ENCODE measurements around the gene SULT2B1.

The SULT2B1 gene

GRCh38 chr19:48552406-48553322, 692 bp downstream of the SULT2B1 start:
- TF ChIP-seq, protein P1, sequence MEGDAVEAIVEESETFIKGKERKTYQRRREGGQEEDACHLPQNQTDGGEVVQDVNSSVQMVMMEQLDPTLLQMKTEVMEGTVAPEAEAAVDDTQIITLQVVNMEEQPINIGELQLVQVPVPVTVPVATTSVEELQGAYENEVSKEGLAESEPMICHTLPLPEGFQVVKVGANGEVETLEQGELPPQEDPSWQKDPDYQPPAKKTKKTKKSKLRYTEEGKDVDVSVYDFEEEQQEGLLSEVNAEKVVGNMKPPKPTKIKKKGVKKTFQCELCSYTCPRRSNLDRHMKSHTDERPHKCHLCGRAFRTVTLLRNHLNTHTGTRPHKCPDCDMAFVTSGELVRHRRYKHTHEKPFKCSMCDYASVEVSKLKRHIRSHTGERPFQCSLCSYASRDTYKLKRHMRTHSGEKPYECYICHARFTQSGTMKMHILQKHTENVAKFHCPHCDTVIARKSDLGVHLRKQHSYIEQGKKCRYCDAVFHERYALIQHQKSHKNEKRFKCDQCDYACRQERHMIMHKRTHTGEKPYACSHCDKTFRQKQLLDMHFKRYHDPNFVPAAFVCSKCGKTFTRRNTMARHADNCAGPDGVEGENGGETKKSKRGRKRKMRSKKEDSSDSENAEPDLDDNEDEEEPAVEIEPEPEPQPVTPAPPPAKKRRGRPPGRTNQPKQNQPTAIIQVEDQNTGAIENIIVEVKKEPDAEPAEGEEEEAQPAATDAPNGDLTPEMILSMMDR (IDR thresholded peaks at IDR 0.05; ENCODE audit: insufficient read depth, missing control alignments) = no peak
- FAIRE-seq (no peak), DNase-seq (ENCODE audit: insufficient read length, low spot score) (no peak)

DNA sequence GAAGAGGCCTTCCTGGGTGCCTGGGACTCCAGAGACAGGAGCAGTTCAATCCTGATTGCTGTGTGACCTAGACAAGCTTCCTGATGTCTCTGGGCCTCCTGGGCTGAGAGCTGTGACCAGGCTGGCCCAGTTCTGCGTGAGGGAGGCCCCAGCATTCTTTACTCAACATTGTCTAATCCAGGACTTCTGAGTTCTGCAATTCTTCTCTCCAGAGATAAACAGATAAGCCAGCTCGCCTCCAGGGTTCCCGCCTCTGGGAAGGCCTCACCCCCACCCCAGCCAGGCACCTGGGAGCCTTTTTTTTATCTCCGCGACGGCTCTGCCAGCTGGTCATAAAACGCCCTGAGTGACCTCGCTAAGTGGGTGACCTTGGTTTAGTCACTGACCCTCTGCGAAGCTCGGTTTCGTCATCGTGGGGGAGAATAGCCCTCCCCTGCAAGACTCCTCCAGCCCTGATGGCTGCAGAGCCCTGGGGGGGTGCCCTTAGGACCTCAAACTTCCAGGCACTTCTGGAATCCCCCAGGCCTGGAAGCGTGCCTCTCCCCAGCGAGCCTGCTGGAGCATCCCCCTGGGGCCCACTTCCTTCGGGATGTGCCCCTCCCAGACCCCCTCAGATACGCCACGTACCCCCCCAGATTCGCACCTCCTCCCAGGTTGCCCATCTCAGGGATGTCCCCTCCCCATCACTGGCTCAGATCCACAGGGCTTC, 1.9 kb downstream of the SULT2B1 start:
- DNase-seq (ENCODE audit: insufficient read length, low spot score) (no peak), FAIRE-seq (no peak)
- TF ChIP-seq, protein P1 (IDR thresholded peaks at IDR 0.05; ENCODE audit: insufficient read depth, missing control alignments) = no peak

- no peak for DNase-seq (ENCODE audit: insufficient read length, low spot score)
- FAIRE-seq = no peak
- TF ChIP-seq, protein P1 (IDR thresholded peaks at IDR 0.05; ENCODE audit: insufficient read depth, missing control alignments) = no peak
Measured at GRCh38 chr19:48554385-48555091, 2.6 kb downstream of the SULT2B1 start.

DNA sequence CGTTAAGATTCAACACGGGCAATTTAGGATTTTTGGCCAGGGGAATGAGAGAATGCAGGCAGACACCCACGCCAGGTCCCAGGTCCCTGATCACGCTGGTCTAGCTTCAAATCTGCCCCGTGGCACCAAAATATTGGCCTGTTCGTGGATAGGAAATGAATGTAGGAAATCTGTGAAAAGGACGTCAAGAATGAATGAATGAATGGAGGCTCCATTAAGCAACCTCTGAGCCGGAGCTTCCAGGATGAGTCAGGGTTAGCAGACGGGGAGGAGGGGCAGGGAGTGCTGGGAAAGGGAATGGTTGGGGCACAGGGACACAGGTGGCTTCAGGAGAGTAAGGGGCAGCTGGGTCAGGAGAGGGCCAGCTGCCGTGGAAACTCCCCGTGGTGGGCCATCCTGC, 4.2 kb downstream of the SULT2B1 start:
- TF ChIP-seq, protein P1 (IDR thresholded peaks at IDR 0.05; ENCODE audit: insufficient read depth, missing control alignments) = no peak
- DNase-seq (ENCODE audit: insufficient read length, low spot score) (no peak), FAIRE-seq (no peak)

DNA sequence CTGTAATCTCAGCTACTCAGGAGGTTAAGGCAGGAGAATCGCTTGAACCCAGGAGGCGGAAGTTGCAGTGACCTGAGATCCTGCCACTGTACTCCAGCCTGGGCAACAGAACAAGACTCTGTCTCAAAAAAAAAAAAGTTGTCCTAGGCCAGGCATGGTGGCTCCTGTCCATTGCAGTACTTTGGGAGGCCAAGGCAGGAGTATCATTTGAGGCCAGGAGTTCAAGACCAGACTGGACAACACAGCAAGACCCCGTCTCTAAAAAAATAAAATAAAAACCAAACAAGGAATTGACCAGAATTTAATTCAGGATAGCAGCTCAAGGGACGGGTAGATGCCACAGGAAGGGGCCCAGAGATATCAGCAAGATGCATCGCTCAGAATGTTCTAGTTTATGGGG, 4.9 kb downstream of the SULT2B1 start:
- DNase-seq (ENCODE audit: insufficient read length, low spot score) = no peak
- TF ChIP-seq, protein P1 (IDR thresholded peaks at IDR 0.05; ENCODE audit: insufficient read depth, missing control alignments) = no peak
- no peak for FAIRE-seq

GRCh38 chr19:48558018-48558684, 6.2 kb downstream of the SULT2B1 start:
- no peak for FAIRE-seq

More at GRCh38 chr19:48558018-48558684, 6.2 kb downstream of the SULT2B1 start:
- TF ChIP-seq, protein P1 (IDR thresholded peaks at IDR 0.05; ENCODE audit: insufficient read depth, missing control alignments) = no peak
- DNase-seq (ENCODE audit: insufficient read length, low spot score) = no peak

Data from D721Med (cell line).